NCI-H2171 (cell line): Measurements from ENCODE around the gene PKNOX2.

ENCODE experiments used
- DNase-seq: peaks from one replicate; lab custom pipeline; 2025; lab: John Stamatoyannopoulos, UW

The PKNOX2 gene

DNA sequence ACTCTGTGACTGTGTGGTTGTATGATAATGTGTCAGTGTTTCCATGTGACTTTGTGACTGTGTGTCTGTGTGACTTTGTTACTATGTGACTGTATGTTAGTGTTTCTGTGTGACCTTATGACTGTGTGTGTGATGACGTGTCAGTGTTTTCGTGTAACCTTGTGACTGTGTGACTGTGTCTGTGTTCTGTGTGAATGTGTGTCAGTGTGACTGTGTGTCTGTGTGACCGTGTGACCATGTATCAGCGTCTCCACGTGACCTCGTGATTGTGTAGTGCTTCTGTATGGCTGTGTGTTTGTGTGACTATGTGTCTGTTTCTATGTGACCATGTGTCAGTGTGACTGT lies 9.5 kb upstream of the PKNOX2 start:
- DNase-seq: no peak

DNA sequence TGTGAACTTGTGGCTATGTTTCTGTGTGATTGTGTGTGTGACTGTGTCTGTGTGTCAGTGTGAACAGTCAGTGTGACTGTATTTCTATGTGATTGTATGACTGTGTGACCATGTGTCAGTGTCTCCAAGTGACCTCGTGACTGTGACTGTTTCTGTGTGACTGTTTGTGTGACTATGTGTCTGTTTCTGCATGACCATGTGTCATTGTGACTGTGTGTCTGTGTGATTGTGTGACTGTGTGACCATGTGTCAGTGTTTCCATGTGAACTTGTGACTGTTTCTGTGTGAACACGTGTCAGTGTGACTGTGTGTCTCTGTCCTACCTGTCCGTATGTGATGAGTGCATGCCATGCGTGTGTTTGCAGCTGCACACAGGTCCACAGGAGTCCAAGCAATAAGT lies 8.8 kb upstream of the PKNOX2 start:
- DNase-seq: no peak

DNA sequence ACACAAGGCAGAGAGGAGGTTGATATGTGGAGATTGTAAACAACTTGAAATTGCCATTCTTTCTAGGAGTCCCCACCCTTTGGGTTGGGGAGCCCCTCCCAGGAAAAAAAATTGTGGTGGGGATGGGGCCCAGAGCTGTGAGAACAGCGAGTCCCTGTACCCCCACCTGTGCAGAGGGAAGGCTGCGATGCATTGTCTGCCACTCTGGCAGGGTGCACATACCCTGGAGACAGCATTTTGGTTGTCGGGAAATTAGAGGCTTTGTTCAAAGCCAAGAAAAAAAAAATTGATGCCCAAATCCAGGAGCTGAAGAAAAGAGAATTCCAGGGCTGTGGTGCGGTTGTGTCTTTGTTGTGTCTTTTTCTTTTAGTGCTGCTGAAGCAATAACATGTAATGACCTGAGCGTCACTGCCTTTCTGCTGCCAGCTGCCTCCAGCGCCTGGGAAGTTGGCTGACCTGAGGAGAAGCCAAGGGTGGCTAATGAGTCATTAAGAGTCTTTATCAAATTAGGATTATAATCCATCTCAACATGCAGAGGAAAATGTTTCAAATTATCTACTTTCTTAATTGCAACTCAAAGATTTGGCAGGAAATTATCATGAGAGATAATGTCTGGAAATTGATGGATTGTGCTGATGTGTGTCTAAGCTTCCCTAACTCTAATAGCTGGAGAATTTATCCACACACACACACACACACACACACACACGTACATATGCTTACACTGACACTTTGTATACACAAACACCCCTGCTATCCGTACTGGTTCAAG lies 8.0 kb upstream of the PKNOX2 start:
- no peak for DNase-seq

DNA sequence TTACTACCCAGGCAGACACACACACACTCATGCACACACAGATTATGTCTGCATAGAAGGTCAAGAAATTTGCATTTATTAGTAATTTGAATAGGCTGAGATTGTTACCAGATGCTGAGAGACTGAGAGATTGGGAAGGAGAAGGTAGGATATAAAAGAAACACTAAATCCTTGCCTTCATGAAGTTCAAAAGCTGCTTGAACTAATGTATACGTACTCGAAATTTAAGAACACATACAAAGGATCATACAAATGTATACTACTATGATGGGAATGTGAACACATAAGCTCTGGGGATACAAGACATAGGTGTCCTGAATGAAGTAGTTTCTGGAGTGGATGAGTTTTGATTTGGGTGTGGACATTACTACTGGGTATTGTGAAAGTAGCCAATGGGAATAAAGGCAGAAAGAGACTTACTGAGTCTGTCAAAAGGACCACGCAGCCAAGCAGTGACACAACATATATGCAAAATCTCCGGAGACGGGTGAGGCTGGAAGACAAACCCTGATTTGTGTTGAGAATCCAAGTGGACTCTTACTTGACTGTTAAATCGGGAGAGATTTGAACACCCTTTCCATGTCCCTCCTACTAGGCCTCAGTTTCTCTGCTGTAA lies 7.3 kb upstream of the PKNOX2 start:
- DNase-seq: no peak

DNA sequence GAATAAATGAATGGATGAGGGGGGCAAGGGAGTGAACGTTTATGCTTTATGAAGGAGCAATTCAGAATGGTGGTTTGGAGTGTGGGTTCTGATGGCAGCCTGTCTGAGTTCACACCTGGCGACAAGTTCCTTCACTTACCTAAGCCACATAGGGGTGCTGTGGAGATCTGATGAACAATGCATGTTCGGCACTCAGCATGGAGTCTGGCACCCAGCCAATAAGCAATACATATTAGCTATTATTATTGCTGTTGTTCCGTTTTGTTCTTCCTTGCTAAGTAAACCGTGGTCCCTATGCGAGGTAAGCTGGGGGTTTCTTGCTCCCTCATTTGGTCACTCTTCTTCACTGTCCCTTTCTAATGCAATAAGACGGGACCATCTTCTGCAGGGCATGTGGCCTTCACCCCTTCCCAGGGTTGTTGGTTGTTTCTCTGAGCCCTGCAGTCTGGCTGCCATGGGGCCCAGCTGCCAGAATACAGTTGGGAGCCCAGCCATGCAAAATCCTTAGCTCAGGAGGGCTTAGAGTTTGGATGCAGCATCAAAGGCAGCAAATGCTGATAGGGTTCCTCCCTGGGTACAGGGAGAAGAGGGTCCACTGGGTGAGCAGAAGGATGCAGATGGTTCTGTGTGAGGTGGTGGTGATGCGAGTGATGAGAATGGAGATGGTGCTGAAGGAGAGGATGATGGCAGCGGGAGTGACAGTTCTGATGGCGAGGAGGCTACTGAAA lies 6.4 kb upstream of the PKNOX2 start:
- DNase-seq: no peak

DNA sequence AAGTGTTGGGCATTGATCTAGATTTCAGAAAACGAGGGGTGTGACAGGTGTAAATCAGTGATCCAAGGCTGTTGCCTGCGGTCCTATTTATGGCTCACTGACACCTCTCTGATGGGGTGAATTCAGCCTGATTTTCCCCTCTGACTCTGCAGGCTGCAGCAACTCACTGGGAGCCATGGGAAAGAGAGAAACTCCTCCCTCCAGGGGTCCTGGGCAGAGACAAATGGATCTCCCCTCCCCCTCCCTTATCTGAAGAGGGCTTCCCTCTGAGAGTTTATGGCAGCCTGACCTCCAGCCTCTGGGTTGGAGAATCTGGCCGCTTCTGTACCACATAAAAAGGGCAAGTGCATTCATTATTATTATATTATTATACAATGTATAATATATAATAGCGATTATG lies 1.8 kb upstream of the PKNOX2 start:
- DNase-seq: no peak

DNA sequence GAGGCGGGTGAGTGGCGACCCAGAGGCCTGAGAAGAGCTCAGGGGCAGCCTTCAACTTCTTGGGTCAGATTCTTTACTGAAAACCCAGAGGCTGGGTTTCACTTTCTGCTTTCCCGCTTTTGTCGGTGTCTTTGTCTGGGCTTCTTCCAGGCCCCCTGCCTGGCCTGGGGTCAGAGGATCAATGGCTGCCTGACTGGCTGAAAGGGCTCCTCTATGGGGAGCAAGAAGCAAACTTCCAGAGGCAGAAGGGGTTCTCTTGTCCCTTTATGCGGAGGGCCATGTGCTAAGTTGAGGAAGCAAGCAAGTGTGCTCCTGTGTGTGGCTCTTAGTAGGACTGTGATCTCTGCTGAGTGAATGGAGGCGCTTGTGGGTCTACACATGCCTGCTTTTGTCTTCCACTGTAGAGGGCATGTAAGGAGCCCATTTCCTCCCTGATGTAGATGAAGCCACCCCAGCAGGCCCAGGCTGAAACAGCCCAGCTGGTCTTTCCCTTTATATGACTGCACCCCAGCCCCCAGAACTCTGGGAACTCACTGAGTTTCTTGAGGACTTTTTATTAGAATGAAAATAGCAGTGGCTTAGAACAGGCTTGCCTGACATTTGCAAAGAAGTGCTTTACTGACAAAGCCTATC lies 1.0 kb upstream of the PKNOX2 start:
- DNase-seq: no peak

DNA sequence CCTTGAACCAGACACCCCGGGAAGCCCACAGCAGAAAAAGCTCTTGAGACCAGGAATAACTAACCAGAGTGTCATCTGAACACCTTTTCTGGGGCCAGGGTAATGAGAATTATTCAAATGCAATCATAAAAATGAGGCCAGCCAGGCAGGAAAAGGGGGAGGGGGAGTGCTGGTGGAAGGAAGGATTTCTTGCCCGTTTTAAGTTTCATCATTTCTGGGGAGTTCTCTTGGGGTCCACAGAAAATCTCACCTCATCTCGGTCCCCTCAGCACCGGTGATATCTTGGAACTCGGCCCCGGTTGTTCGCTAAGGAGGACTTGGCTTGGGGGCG lies 495 bp upstream of the PKNOX2 start:
- no peak for DNase-seq

DNA sequence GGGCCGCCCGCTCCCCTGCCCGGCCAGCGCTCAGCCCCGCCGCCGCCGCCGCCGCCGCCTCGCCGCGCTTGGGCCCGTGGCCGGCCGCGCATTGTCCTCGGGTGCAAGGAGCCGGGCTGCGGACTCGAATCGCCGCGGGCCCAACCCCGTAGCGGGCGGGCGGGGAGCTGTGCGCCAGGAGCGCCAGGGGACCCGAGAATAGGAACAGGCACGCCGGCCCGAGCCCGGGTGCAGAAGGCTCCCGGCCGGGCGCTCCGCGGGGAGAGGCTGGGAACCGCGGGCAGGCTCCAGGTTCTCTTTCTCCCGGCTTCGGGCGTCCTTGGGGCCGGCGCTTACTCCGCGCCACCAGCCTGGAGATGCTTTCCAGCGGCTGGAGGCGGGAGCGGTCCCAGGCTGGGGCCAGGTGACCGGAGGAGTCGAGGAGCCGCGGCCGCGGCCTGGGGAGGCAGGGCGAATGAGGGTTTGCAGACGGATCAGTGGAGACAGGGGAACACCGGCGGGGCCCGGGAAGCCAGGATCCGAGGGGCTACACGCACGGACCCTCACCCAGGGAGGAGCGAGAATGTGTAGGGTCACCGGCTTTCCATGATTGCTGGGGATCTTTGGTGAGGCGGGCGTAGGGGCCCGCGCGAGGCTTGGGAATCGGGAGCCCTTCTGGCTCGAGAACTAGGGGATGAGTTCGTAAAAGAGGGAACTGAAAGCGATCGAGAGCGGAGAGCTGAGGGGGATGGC lies 726 bp downstream of the PKNOX2 start:
- no peak for DNase-seq

DNA sequence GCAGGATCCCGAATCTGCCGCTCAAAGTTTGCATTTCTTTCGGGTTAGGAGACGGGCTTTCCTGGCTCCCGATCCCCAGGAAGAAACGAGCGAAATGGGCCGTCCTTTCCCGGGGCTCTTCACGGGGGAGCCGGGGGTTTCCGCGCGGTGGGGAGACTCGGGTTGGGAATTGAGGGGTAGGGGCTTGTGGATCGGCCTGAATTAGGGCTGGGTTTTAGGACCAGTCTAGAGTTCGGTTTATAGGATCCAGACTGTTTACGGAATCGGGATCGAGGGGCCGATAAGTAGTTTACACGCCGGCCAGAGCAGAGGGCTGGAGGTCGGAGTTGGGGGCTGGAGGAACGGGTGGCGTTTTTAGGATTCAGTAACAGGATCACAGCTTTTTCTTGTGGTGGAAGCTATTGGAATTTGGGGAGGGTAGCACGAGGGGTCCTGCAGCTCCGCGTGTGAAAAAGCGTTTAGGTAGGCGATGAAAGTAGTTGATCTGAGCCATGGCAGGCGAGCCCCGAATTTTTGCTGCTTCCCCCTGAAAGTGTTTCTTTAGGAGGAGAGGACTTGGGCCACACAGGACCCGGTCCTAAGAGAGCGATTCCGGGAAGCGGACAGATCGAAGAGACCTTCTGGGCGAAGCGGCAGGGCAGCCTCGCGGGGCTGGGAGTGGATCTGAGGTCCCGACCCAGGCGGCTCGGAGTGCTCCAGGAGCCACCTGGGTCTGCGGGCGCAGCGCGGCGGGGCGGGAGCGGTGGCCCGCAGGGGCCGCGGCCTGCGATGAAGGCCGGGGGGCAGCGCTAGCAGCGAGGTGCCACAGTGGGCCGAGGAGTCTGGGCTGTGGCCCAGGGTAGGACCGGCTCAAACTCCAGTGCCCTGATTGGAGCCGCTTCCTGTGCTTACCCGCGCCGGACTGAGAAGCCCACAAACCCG lies 1.6 kb downstream of the PKNOX2 start:
- DNase-seq: no peak

DNA sequence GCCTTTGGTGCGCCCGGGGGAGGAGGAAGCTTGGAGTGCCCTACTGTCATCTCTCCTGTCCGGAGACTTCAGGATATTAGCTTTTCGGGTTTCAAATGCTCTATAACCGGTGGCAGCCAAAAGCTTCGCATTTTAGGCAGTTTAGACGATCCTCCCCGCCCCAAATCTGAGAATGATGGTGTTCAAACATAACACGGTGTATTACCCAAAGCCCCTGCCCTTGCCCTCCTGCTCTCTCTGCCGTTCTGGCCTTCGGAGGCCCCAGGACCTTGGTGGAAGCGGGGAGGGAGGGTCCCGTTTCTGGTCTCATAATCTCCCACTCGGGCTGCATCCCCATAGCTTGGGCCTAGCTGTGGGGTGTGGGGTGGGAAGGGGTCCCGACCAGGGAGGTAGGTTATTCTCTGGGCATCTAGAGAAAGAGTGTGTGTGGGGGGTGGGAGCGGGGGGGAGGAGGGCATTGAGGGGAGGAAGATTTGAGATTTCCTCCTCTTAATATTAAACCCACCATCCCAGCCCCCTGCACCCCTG lies 2.3 kb downstream of the PKNOX2 start:
- no peak for DNase-seq

DNA sequence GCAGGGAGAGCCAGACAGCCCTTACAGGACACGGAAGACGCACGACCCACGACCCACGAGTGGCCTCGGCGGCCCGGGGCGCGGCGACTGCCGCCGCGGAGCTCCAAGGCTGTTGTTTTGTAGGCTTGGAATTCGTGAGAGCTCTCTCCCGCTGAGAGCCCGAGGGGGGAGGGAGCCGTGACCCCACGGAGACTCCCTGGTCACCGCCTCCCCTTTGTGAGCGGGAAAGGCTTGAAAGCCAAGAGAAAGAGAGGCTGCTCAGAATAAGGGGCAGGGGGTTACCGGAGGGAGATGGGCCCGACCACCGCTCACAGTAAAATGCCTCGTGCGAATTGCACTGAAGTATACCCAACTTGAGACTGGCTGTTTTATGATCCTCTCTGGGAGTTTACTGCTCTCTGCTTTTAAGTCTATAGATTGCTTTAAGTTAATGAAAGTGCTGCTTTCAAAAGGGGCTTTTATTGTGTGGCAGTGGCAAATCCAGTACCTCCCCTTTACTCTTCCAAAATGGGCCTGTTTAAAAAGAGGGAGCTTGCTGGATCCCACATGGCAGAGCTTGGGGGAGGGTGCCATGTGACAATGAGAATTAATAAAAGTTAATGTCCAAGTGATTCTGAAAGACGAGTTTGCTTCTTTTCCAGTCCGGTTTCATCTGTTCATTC lies 2.9 kb downstream of the PKNOX2 start:
- no peak for DNase-seq

DNA sequence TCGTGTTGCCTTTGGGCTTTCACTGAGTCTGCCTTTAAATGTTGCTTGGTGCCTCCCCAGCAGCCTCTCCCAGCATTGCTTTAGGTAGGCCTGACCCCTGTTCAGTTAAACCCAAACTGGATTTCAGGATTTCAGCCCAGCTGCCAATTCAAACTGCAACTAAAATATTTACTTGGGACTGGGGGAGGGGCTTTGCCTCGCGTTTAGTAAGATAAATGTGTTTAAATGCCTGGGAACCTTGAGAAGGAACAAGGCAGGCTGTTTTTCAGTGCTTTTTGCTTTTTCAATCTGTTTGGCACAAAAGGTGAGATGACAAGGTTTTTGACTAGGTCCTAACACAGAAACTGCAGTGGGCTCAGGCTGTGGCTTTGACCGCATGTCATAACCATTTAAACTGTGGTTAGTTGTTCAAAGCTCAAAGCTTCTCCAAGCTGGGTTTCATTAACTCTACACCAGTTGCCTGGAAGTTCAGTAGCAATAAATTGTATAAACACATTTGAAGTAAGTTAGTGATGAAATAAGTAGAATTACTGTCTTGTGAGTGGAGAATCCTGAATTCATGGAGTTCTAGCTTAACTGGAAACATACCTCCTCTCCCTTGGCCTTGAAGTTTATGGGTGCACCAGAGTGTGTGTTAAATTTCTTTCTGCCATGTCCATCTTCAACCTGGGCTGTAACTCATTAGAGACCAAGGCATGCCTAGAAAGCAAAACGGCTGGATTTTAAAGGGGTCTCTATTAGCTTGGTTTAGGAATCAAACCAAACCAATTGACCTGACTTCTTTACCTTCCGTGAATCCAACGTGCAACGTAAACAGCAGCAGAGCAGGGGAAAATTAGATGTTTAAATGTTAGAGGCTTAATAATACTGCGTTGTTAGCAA lies 3.6 kb downstream of the PKNOX2 start:
- DNase-seq: no peak

DNA sequence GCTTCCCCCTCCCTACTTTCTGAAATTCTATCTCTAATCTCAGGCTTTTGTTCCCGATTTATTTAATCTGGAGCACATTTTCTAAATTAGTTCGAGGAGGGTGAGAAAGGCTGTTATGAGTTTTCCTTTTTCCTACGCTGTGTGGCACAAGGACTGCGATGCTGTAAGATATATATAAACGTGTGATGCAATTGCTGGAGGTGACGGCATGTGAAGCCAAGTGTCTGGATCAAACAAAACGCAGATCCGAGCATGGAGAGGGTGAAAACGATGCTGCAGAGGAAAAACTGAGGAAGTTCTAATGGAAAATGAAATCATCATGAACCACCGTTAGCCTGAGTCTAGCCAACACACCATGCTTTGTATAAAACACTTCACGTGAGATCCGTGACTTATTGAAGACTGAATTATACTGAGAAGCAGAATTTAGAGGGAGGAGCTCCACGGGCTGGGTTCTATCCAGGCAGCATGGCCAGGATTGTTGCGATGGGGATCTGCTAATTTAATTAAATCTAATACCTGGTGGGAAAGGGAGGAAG lies 4.4 kb downstream of the PKNOX2 start:
- DNase-seq: no peak

DNA sequence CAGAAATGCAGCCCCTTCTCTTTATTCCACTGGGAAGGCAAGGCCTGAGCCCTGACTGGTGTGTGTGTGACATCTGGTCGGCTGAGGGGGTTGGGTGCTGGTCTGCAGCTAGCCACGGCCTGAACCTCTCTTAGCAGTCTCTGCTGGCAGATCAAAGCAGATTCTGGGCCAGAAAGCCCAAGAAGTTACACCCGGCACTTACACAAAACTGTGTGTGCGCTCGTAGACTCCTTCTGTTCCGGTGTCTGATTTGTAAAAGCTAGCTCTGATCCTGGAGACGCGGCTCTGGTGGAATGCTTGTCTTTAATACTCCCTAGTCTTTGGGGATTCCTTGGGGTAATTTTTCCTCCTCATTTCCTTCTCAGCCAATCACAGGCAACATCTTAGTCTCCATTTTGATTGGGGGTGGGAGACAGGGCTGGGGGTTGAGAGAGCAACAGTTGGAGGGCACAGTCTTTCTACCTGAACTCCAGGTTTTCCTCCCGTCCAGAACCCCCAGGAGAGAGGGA lies 5.5 kb downstream of the PKNOX2 start:
- no peak for DNase-seq

DNA sequence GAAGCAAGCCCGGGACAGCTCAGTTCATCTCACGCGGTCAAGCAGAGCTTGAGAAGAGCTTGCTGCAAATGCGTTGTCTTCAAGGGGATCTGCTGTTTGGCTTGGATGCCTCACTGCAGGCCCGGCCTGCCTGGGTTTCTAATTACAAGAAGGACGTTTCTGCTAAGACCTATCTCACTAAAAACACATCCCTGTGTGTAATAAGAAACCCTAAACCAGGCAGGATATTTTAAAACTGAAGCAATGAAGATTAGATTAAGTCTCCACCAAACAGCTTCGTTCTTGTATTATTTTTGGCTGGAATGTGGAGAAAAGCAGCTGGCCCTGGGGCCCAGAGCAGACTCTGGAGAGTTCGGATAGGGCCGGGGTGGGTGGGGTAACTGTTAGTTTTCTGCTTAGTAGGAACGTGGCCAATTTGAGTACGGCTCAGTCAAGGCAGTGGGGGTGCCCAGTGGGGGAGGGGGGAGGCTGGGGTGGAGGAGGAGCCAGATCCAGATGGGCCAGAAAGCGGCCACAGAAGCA lies 6.0 kb downstream of the PKNOX2 start:
- DNase-seq: no peak

DNA sequence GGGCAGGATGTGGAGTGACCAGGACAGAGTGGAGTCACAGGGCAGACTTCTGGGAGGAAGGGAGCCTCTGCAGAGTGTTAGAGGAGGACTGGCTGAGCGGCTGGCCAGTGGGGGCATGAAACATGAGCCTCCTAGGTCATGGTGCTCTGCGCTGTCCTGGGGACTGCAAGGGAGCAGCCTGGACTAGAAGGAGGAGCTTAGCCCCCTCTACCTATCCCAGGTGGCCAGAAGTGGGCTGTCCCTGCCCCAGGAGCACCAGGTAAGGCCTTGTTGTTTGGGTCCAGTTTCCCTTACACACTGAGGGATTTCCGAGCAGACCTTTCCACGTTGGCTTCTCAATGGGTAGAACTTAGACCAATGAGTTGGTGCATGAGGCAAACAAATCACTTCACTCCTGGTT lies 7.4 kb downstream of the PKNOX2 start:
- DNase-seq: no peak

DNA sequence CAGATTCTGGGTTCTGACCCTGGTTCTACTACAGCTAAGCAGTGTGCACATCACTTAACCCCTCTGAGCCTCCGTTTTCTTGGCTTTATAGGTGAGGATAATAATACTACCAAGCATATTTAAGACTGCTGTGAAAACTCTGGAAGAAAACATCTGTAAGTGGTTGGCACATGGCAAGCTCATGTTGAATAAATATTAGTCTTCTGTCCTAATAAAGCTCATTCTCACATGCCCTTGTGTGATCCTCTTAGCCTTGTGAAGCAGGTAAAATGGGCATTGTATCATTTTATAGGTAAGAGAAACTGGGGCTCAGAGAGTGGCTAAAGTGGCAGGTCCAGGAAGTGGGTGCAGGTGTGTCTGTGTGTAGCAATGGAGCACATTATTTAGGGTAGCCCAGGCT lies 8.5 kb downstream of the PKNOX2 start:
- no peak for DNase-seq

DNA sequence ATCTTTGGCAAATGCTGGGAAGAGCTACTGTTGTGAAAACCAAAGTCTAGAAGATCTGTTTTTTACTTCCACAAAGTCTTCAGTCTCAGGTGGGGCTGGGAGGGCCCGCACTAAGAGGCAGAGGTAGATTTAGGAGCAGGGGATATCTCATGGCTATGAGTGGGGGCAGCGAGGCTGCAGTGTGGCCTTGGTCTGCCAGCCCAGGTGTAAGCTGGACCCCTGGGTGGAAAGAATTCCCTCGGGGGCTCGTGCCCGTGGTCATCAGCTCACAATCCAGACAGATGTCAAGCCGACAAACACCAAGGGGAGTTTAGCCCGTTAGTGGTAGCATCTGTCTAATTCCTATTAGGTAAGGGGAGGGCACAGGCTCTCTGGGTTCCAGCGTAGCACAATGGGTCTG lies 9.0 kb downstream of the PKNOX2 start:
- no peak for DNase-seq
